Measurements from ENCODE around the gene ELMO3.

Gene ELMO3

DNA sequence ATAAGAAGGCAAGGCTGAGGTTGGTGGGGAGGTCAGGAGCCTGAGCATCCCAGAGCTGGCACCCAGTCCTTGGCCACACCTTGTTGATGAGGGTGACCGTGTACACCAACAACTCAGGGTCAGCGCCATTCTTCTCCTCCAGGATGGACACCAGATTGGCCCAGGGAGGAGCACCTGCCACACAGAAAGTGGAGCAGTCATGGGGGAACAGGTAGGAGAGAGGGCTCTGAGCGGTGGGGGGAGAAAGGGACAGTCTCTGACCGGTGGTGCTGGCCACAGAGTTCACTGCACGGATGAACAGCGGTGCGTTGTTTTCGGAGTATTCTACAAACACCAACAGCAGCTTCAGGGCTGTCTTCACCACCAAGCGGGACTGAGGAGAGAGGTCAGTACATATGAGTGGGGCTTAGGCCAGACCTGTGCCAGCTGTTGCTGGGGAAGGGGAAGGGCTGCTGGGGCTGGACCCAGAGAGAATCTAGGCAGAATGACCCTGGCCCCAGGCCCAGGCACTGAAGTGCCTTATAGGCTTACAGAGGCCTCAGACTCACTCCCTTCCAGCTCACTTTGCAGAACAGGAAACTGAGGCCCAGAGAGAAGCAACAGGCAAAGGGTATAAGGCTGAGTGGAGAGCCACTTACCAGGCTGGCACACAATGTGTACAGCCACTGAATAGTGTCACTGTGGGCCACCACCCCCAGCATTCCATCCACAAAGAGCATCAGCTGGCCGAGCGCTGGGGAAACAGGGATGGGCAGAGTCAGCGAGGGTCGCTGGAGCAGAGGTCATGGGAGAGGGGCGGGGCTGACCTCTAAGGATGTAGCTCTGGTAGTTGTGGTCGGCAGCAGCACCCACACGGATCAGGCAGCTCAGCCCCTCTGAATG is 38.7 kb downstream of the ELMO3 start:
- Histone ChIP-seq H3K27ac (ENCODE audit: extremely low read depth, low read depth, low read length) (no peak overlapping the region), H3K4me3 (ENCODE audit: low read depth, low read length) (no peak overlapping the region), H3K9me3 (ENCODE audit: control insufficient read depth, insufficient read depth, low read depth, low read length) (no peaks in the 10 kb centered on the region), H3K4me1 (ENCODE audit: control insufficient read depth, insufficient read depth, low read length) (no peaks in the 10 kb centered on the region), H3K36me3 (ENCODE audit: control insufficient read depth in 2 of 2, insufficient read depth in 1 of 2, low read length in 2 of 2) (peaks cover 4 to 67% of the 10 kb centered on the region in 2 experiments; a peak in 2 of 3 replicates)
- CTCF ChIA-PET: interaction anchor here (1.1 to 1.2 kb wide), 2 partner anchors 8 to 14 kb away, joined by 3 to 5 read pairs; no protein-coding TSS in a partner anchor
- no peak for TF ChIP-seq ZNF404 (tag by site-specific recombination; IDR thresholded peaks at IDR 0.05)
- no peak for TF ChIP-seq ZNF398 (tag by site-specific recombination; IDR thresholded peaks at IDR 0.05)
- no peak for TF ChIP-seq ZNF76 (tag by site-specific recombination; IDR thresholded peaks at IDR 0.05; ENCODE audit: borderline replicate concordance, low read depth)
- TF ChIP-seq, protein P1, sequence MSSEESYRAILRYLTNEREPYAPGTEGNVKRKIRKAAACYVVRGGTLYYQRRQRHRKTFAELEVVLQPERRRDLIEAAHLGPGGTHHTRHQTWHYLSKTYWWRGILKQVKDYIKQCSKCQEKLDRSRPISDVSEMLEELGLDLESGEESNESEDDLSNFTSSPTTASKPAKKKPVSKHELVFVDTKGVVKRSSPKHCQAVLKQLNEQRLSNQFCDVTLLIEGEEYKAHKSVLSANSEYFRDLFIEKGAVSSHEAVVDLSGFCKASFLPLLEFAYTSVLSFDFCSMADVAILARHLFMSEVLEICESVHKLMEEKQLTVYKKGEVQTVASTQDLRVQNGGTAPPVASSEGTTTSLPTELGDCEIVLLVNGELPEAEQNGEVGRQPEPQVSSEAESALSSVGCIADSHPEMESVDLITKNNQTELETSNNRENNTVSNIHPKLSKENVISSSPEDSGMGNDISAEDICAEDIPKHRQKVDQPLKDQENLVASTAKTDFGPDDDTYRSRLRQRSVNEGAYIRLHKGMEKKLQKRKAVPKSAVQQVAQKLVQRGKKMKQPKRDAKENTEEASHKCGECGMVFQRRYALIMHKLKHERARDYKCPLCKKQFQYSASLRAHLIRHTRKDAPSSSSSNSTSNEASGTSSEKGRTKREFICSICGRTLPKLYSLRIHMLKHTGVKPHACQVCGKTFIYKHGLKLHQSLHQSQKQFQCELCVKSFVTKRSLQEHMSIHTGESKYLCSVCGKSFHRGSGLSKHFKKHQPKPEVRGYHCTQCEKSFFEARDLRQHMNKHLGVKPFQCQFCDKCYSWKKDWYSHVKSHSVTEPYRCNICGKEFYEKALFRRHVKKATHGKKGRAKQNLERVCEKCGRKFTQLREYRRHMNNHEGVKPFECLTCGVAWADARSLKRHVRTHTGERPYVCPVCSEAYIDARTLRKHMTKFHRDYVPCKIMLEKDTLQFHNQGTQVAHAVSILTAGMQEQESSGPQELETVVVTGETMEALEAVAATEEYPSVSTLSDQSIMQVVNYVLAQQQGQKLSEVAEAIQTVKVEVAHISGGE (tag by site-specific recombination; conservative IDR thresholded peaks at IDR 0.05; ENCODE audit: low read depth): no peak
- TF ChIP-seq REPIN1 (tag by site-specific recombination; IDR thresholded peaks at IDR 0.05; ENCODE audit: low read depth): no peak
- TF ChIP-seq, protein P2, sequence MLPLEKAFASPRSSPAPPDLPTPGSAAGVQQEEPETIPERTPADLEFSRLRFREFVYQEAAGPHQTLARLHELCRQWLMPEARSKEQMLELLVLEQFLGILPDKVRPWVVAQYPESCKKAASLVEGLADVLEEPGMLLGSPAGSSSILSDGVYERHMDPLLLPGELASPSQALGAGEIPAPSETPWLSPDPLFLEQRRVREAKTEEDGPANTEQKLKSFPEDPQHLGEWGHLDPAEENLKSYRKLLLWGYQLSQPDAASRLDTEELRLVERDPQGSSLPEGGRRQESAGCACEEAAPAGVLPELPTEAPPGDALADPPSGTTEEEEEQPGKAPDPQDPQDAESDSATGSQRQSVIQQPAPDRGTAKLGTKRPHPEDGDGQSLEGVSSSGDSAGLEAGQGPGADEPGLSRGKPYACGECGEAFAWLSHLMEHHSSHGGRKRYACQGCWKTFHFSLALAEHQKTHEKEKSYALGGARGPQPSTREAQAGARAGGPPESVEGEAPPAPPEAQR (tag by site-specific recombination; IDR thresholded peaks at IDR 0.05): no peak
- TF ChIP-seq GLI4 (tag by site-specific recombination; IDR thresholded peaks at IDR 0.05): no peak
- TF ChIP-seq ZBTB44 (tag by site-specific recombination; IDR thresholded peaks at IDR 0.05): no peak
- TF ChIP-seq, protein P3, sequence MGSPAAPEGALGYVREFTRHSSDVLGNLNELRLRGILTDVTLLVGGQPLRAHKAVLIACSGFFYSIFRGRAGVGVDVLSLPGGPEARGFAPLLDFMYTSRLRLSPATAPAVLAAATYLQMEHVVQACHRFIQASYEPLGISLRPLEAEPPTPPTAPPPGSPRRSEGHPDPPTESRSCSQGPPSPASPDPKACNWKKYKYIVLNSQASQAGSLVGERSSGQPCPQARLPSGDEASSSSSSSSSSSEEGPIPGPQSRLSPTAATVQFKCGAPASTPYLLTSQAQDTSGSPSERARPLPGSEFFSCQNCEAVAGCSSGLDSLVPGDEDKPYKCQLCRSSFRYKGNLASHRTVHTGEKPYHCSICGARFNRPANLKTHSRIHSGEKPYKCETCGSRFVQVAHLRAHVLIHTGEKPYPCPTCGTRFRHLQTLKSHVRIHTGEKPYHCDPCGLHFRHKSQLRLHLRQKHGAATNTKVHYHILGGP (tag by site-specific recombination; IDR thresholded peaks at IDR 0.05): no peak
- TF ChIP-seq ZFP41 (tag by site-specific recombination; IDR thresholded peaks at IDR 0.05; ENCODE audit: borderline replicate concordance): no peak
- no peak for TF ChIP-seq ZNF221 (tag by site-specific recombination; IDR thresholded peaks at IDR 0.05; ENCODE audit: borderline replicate concordance)
- no peak for TF ChIP-seq ZNF560 (tag by site-specific recombination; IDR thresholded peaks at IDR 0.05; ENCODE audit: borderline replicate concordance)
- no peak for TF ChIP-seq ZNF292 (tag by site-specific recombination; IDR thresholded peaks at IDR 0.05; ENCODE audit: borderline replicate concordance, low read depth)
- TF ChIP-seq, protein P4, sequence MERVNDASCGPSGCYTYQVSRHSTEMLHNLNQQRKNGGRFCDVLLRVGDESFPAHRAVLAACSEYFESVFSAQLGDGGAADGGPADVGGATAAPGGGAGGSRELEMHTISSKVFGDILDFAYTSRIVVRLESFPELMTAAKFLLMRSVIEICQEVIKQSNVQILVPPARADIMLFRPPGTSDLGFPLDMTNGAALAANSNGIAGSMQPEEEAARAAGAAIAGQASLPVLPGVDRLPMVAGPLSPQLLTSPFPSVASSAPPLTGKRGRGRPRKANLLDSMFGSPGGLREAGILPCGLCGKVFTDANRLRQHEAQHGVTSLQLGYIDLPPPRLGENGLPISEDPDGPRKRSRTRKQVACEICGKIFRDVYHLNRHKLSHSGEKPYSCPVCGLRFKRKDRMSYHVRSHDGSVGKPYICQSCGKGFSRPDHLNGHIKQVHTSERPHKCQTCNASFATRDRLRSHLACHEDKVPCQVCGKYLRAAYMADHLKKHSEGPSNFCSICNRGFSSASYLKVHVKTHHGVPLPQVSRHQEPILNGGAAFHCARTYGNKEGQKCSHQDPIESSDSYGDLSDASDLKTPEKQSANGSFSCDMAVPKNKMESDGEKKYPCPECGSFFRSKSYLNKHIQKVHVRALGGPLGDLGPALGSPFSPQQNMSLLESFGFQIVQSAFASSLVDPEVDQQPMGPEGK (tag by site-specific recombination; IDR thresholded peaks at IDR 0.05): no peak
- no peak for TF ChIP-seq ZNF24 (tag by site-specific recombination; IDR thresholded peaks at IDR 0.05)
- TF ChIP-seq ZNF138 (tag by site-specific recombination; IDR thresholded peaks at IDR 0.05; ENCODE audit: borderline replicate concordance): no peak
- no peak for TF ChIP-seq ZNF621 (tag by site-specific recombination; IDR thresholded peaks at IDR 0.05)
- no peak for TF ChIP-seq KLF7 (tag by site-specific recombination; IDR thresholded peaks at IDR 0.05; ENCODE audit: borderline replicate concordance)
- TF ChIP-seq ZNF670 (tag by site-specific recombination; IDR thresholded peaks at IDR 0.05; ENCODE audit: low read depth): no peak
- POLR2A ChIA-PET: interaction anchor here (1.3 to 4.0 kb wide), 4 partner anchors 9 to 40 kb away, joined by 3 to 25 read pairs (median 12); partner anchors contain the start of genes FHOD1 and TMEM208
